ENCODE measurements around the gene GNA14.

GNA14 gene

GRCh38 chr9:77384406-77384805 is 263.7 kb downstream of the GNA14 start:
- DNase-seq: no peak

GRCh38 chr9:77375956-77376532 is 272.1 kb downstream of the GNA14 start:
- no peak for DNase-seq

GRCh38 chr9:77374266-77374665 is 273.9 kb downstream of the GNA14 start:
- no peak for DNase-seq
